Large intestine (tissue), 3 donors: Measurements from ENCODE around the gene ZC2HC1C. TPM values are rescaled to one million over a fixed set of nuclear protein-coding genes. Genes with fewer than 3 reads are reported as not detected.

Source experiments
- DNase-seq, 2 donors: peaks; one replicate each; pipeline versions ENCODE4 v3.0.0 to v3.0.0-alpha.2; 2013
- H3K27ac ChIP-seq: one replicate; pipeline ENCODE4 v1.5.1; 2013; ENCODE audit warnings: low read length
- H3K27me3 ChIP-seq: 2 replicates; pipeline ENCODE4 v1.6.1; 2013; ENCODE audit warnings: low read length; ENCODE audit not compliant: control insufficient read depth, insufficient read depth
- H3K36me3 ChIP-seq: 2 replicates; pipeline ENCODE4 v1.6.1; 2013; ENCODE audit warnings: low read length; ENCODE audit not compliant: control insufficient read depth, insufficient read depth
- H3K4me1 ChIP-seq: one replicate; pipeline ENCODE4 v1.6.1; 2013; ENCODE audit warnings: low read length; ENCODE audit not compliant: control insufficient read depth, insufficient read depth
- H3K4me3 ChIP-seq: one replicate; pipeline ENCODE4 v1.5.1; 2013; ENCODE audit warnings: low read length
- H3K9me3 ChIP-seq: one replicate; pipeline ENCODE4 v1.6.1; 2013; ENCODE audit warnings: mild to moderate bottlenecking, low read depth, low read length, moderate library complexity; ENCODE audit not compliant: control insufficient read depth
- WGBS: methylation state at CpG from one replicate; pipeline ENCODE4 v1.1.5; 2013; ENCODE audit warnings: low lambda C conversion rate; ENCODE audit not compliant: insufficient coverage; 5-methylcytosine and 5-hydroxymethylcytosine counted together
- polyA plus RNA-seq: library from polyadenylated mRNA; unstranded; fragments of 120-200 nt; gene quantifications from one replicate; pipeline ENCODE4 v1.2.1, GENCODE V29; 2013

The ZC2HC1C gene
- polyA plus RNA-seq, 1 donor = 4.5 TPM

GRCh38 chr14:75128596-75128990, 59.2 kb downstream of the ZC2HC1C start:
- Histone ChIP-seq H3K27ac (no peak overlapping the region), H3K27me3 (no peaks in the 10 kb centered on the region), H3K4me1 (peaks cover 14% of the 10 kb centered on the region), H3K4me3 (no peak overlapping the region), H3K36me3 (peaks cover 7% of the 10 kb centered on the region), H3K9me3 (peaks cover under 1% of the 10 kb centered on the region)
- DNase-seq = no peak
- 100% methylated on average over 1 of the region's 5 CpGs for WGBS

Other genes with a start within 250 kb of the ZC2HC1C start
- gene PROX2, start 193.5 kb upstream of the ZC2HC1C start, polyA plus RNA-seq = 1.5 TPM
- gene DLST, start 187.7 kb upstream of the ZC2HC1C start, polyA plus RNA-seq = 105 TPM
- gene RPS6KL1, start 146.4 kb upstream of the ZC2HC1C start, polyA plus RNA-seq = 5.4 TPM
- 9.1 TPM for gene PGF, start 114.0 kb upstream of the ZC2HC1C start, polyA plus RNA-seq
- 39.8 TPM for gene EIF2B2, start 66.7 kb upstream of the ZC2HC1C start, polyA plus RNA-seq
- gene MLH3, start 18.2 kb upstream of the ZC2HC1C start, polyA plus RNA-seq = 21.8 TPM
- 30.3 TPM for gene ACYP1, start 5.6 kb upstream of the ZC2HC1C start, polyA plus RNA-seq
- 72.8 TPM for gene NEK9, start 57.4 kb downstream of the ZC2HC1C start, polyA plus RNA-seq
- 194 TPM for gene TMED10, start 107.0 kb downstream of the ZC2HC1C start, polyA plus RNA-seq
- 1,610 TPM for gene FOS, start 209.2 kb downstream of the ZC2HC1C start, polyA plus RNA-seq